Fibroblast of lung (primary cell): Measurements from ENCODE around the gene LRRC10B. TPM values are rescaled to one million over a fixed set of nuclear protein-coding genes. Genes with fewer than 3 reads are reported as not detected.

Experiments
- DNase-seq, 2 donors: peaks; one replicate each; pipeline versions ENCODE4 v3.0.0 to v3.0.0-alpha.2; 2010; ENCODE audit warnings: low read depth in 2 of 2
- H2AFZ ChIP-seq: 2 replicates; pipeline ENCODE4 v1.5.1; 2012; ENCODE audit warnings: low read length, control low read depth, inconsistent platforms
- H3K27ac ChIP-seq: 2 replicates; pipeline ENCODE4 v1.5.1; 2011; ENCODE audit warnings: low read length, control low read depth; ENCODE audit not compliant: insufficient read depth
- H3K27me3 ChIP-seq: 2 replicates; pipeline ENCODE4 v1.5.1; 2011; ENCODE audit warnings: mild to moderate bottlenecking, low read length; ENCODE audit not compliant: control insufficient read depth, insufficient read depth
- H3K36me3 ChIP-seq: 2 replicates; pipeline ENCODE4 v1.5.1; 2011; ENCODE audit warnings: low read length; ENCODE audit not compliant: control insufficient read depth, insufficient read depth
- H3K4me1 ChIP-seq: 2 replicates; pipeline ENCODE4 v1.5.1; 2011; ENCODE audit warnings: low read length; ENCODE audit not compliant: control insufficient read depth, insufficient read depth; ENCODE audit errors: extremely low read depth
- H3K4me2 ChIP-seq: 2 replicates; pipeline ENCODE4 v1.5.1; 2011; ENCODE audit warnings: low read length, control low read depth; ENCODE audit not compliant: insufficient read depth; ENCODE audit errors: extremely low read depth
- H3K4me3 ChIP-seq, 4 experiments: fragments of 200-600 bp in 1 of 4; sonication (generic) in 1 of 4; replicated peaks in 1 of 4; 2 replicates each; pipeline ENCODE4 v1.5.1; 2011 to 2016; ENCODE audit warnings: low read length in 4 of 4, low read depth in 3 of 4, mild to moderate bottlenecking in 3 of 4, control low read depth in 2 of 4, inconsistent platforms in 1 of 4, mixed read lengths in 1 of 4; ENCODE audit not compliant: insufficient read depth in 1 of 4; ENCODE audit errors: control extremely low read depth in 1 of 4
- H3K79me2 ChIP-seq: 2 replicates; pipeline ENCODE4 v1.5.1; 2012; ENCODE audit warnings: mild to moderate bottlenecking, low read length, inconsistent platforms; ENCODE audit not compliant: control insufficient read depth, insufficient read depth
- H3K9ac ChIP-seq: 2 replicates; pipeline ENCODE4 v1.5.1; 2011; ENCODE audit warnings: mild to moderate bottlenecking, low read length, control low read depth; ENCODE audit not compliant: insufficient read depth
- H3K9me3 ChIP-seq: 2 replicates; pipeline ENCODE4 v1.5.1; 2012; ENCODE audit warnings: low read depth, low read length; ENCODE audit not compliant: control insufficient read depth, insufficient read depth
- H4K20me1 ChIP-seq: 2 replicates; pipeline ENCODE4 v1.5.1; 2011; ENCODE audit warnings: low read length; ENCODE audit not compliant: control insufficient read depth, insufficient read depth; ENCODE audit errors: extremely low read depth
- EZH2 ChIP-seq: IDR thresholded peaks from 2 replicates; pipeline ENCODE4 v1.5.1; 2012; ENCODE audit warnings: low read length, control low read depth, mild to moderate bottlenecking; ENCODE audit errors: missing control alignments
- polyA plus RNA-seq, 2 donors: library from polyadenylated mRNA; depleted of rRNA in 1 of 2; stranded (reverse) in 1 of 2; unstranded in 1 of 2; fragments of >200 nt; gene quantifications; 2 replicates each; pipeline ENCODE4 v1.2.1, GENCODE V29; 2011 to 2012; ENCODE audit warnings: missing spikeins in 1 of 2
- total RNA-seq: library from RNA; depleted of rRNA; stranded (reverse); fragments of >200 nt; gene quantifications from 2 replicates; pipeline ENCODE4 v1.2.1, GENCODE V29; 2014
- TF ChIP-seq, protein P1 (sequence below), 2 donors: IDR thresholded peaks in 1 of 2; conservative IDR thresholded peaks in 1 of 2; 1 replicate in 1 of 2; 2 replicates in 1 of 2; pipeline ENCODE4 v1.5.1; 2011 to 2012; ENCODE audit warnings: low read length in 2 of 2, control low read depth in 1 of 2, inconsistent platforms in 1 of 2, low read depth in 1 of 2, mild to moderate bottlenecking in 1 of 2

The LRRC10B gene
- total and polyA plus RNA-seq, 2 donors (not counting 1 experiment from before 2014, with no cell fraction given): 0.17 TPM; not detected in 1

DNA sequence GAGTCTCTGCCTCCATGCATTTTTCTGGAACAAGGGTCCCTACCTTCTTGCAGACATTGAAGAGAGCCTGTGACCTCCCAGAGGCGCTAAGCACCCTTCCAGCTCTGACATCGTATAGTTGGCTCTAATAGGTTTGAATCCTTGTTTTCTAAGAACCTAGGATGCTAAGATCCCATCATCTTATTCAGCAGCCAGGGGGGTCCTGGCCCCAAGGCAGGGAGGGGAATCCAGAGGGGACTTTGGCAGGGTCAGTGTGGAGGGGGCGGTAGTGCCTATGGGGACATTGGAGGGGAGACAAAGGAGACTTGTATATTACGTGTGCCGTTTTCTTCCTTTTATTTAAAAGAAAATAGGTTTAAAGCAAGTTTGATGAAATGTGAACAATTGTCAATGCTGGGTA is 3.4 kb upstream of the LRRC10B start:
- no peak overlapping the region for H3K4me2 ChIP-seq
- H4K20me1 ChIP-seq: no peaks in the 10 kb centered on the region
- no peak for DNase-seq
- H3K27me3 ChIP-seq: peaks cover 24% of the 10 kb centered on the region
- H3K4me1 ChIP-seq: no peaks in the 10 kb centered on the region
- no peak overlapping the region for H3K27ac ChIP-seq
- H2AFZ ChIP-seq: no peak overlapping the region
- H3K4me3 ChIP-seq: no peak overlapping the region
- no peaks in the 10 kb centered on the region for H3K36me3 ChIP-seq
- TF ChIP-seq, protein P1, sequence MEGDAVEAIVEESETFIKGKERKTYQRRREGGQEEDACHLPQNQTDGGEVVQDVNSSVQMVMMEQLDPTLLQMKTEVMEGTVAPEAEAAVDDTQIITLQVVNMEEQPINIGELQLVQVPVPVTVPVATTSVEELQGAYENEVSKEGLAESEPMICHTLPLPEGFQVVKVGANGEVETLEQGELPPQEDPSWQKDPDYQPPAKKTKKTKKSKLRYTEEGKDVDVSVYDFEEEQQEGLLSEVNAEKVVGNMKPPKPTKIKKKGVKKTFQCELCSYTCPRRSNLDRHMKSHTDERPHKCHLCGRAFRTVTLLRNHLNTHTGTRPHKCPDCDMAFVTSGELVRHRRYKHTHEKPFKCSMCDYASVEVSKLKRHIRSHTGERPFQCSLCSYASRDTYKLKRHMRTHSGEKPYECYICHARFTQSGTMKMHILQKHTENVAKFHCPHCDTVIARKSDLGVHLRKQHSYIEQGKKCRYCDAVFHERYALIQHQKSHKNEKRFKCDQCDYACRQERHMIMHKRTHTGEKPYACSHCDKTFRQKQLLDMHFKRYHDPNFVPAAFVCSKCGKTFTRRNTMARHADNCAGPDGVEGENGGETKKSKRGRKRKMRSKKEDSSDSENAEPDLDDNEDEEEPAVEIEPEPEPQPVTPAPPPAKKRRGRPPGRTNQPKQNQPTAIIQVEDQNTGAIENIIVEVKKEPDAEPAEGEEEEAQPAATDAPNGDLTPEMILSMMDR (conservative IDR thresholded peaks at IDR 0.05 in 1 of 2, IDR thresholded peaks at IDR 0.05 in 1 of 2; ENCODE audit: low read depth in 1 of 2, low read length in 2 of 2): no peak
- no peak for TF ChIP-seq EZH2
- H3K9me3 ChIP-seq: no peaks in the 10 kb centered on the region
- H3K79me2 ChIP-seq: no peaks in the 10 kb centered on the region
- H3K9ac ChIP-seq: no peak overlapping the region

DNA sequence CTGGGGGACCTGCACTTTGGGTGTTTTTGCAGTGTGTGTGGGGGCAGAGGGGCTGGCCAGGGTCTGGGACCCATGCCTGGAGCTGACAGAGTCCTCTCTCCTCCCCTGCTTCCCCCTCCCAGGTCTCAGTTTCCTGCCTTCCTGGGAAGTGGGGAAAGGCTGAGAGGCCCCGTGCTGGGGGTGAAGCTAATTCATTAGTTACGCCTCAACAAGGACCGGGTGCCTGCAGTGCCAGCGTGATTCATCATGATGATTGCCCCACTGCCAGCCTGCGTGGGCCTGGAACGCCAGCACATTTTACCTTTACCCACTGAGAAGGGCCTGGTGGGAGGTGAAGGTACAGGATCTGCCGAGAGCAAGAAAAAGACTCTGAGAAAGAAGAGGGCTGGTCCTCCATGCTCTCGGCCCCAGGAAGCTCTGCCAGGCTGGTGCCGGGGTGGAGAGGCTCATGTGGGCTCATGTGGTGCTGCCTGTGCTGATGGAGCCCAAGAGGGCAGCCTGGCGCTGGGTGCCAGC is 2.9 kb upstream of the LRRC10B start:
- DNase-seq: no peak
- H3K4me2 ChIP-seq: no peak overlapping the region
- TF ChIP-seq EZH2: no peak
- TF ChIP-seq, protein P1 (conservative IDR thresholded peaks at IDR 0.05 in 1 of 2, IDR thresholded peaks at IDR 0.05 in 1 of 2; ENCODE audit: low read depth in 1 of 2, low read length in 2 of 2): no peak

DNA sequence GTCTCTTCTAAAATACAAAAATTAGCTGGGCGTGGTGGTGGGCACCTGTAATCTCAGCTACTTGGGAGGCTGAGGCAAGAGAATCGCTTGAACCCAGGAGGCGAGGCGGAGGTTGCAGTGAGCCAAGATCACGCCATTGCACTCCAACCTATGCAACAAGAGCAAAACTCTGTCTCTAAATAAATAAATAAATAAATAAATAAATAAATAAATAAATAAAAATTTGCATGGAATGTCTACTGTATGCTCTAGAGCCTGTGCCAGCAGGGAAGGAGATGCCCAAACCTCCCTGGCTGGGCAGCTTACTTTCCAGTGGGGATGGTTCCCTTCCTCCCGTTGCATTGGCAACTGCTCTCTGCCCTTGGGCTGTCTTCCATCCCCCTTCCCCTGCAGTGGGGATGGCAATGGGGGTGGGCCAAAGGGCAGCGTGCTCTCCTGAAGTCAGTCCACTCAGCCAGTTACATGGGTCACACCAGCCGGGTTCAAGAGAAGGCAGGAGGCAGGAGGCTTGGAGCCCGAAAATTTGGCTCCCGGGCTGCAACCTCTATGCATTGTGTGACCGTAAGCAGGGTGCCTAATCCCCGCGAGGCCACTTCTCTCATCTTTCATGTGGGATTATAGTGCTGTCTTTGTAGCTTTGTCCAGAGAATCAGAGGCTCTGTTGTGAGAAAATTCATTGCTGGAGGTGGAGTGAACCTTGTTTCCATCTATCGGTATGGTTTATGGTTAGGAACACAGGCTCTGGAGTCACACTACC is 1.4 kb upstream of the LRRC10B start:
- no peaks in the 10 kb centered on the region for H3K4me1 ChIP-seq
- DNase-seq: no peak

More for the DNA sequence above, 2.9 kb upstream of the LRRC10B start:
- no peaks in the 10 kb centered on the region for H3K9me3 ChIP-seq
- no peak overlapping the region for H3K4me3 ChIP-seq
- no peak overlapping the region for H3K9ac ChIP-seq
- no peak overlapping the region for H2AFZ ChIP-seq
- no peaks in the 10 kb centered on the region for H4K20me1 ChIP-seq
- no peaks in the 10 kb centered on the region for H3K79me2 ChIP-seq
- H3K36me3 ChIP-seq: no peaks in the 10 kb centered on the region
- no peak overlapping the region for H3K27ac ChIP-seq
- H3K4me1 ChIP-seq: no peaks in the 10 kb centered on the region
- H3K27me3 ChIP-seq: peaks cover 24% of the 10 kb centered on the region

More for the DNA sequence above, 1.4 kb upstream of the LRRC10B start:
- TF ChIP-seq, protein P1 (conservative IDR thresholded peaks at IDR 0.05 in 1 of 2, IDR thresholded peaks at IDR 0.05 in 1 of 2; ENCODE audit: low read depth in 1 of 2, low read length in 2 of 2): no peak
- TF ChIP-seq EZH2: no peak
- no peak overlapping the region for H3K4me3 ChIP-seq
- no peaks in the 10 kb centered on the region for H3K9me3 ChIP-seq
- no peaks in the 10 kb centered on the region for H3K79me2 ChIP-seq
- peaks cover 24% of the 10 kb centered on the region for H3K27me3 ChIP-seq
- no peak overlapping the region for H2AFZ ChIP-seq
- H3K9ac ChIP-seq: no peak overlapping the region
- no peaks in the 10 kb centered on the region for H3K36me3 ChIP-seq
- no peaks in the 10 kb centered on the region for H4K20me1 ChIP-seq
- H3K27ac ChIP-seq: no peak overlapping the region
- no peak overlapping the region for H3K4me2 ChIP-seq
